DOHH2 (cell line): ENCODE results near the gene ESYT1.
"Not testable (repeated sequence)": the region's sequence is repeated elsewhere in the genome, so short reads cannot be mapped to it uniquely, and the experiment has no call there.

Experiments
- H3F3A ChIP-seq: fragments of 200-600 bp; sonication (generic), shearing (Covaris generic); 2 replicates; pipeline ENCODE4 v1.6.0; 2016; ENCODE audit warnings: antibody characterized with exemption, mild to moderate bottlenecking; ENCODE audit not compliant: control insufficient read depth, insufficient read depth
- H3K27ac ChIP-seq: fragments of 200-600 bp; sonication (generic); 2 replicates; pipeline ENCODE4 v1.5.1; 2014; ENCODE audit warnings: low read depth, mild to moderate bottlenecking, low read length, moderate library complexity
- H3K27me3 ChIP-seq: fragments of 200-600 bp; sonication (generic); 2 replicates; pipeline ENCODE4 v1.6.1; 2014; ENCODE audit warnings: mild to moderate bottlenecking, low read length, mixed read lengths; ENCODE audit not compliant: control insufficient read depth
- H3K36me3 ChIP-seq: fragments of 200-600 bp; sonication (generic); 2 replicates; pipeline ENCODE4 v1.6.1; 2014; ENCODE audit warnings: mild to moderate bottlenecking, low read length, moderate library complexity, mixed read lengths; ENCODE audit not compliant: control insufficient read depth
- H3K4me1 ChIP-seq: fragments of 200-600 bp; sonication (generic); 2 replicates; pipeline ENCODE4 v1.6.1; 2014; ENCODE audit warnings: mild to moderate bottlenecking, low read length, mixed read lengths; ENCODE audit not compliant: control insufficient read depth
- H3K4me2 ChIP-seq: fragments of 200-600 bp; sonication (generic); 2 replicates; pipeline ENCODE4 v1.6.0; 2014; ENCODE audit warnings: mild to moderate bottlenecking, low read length, moderate library complexity
- H3K4me3 ChIP-seq: fragments of 200-600 bp; sonication (generic); 2 replicates; pipeline ENCODE4 v1.5.1; 2014; ENCODE audit warnings: mild to moderate bottlenecking, low read length, mixed read lengths
- H3K79me2 ChIP-seq: fragments of 200-600 bp; sonication (generic); 2 replicates; pipeline ENCODE4 v1.6.1; 2014; ENCODE audit warnings: mild to moderate bottlenecking, low read length, mixed read lengths; ENCODE audit not compliant: control insufficient read depth
- H3K9me2 ChIP-seq: fragments of 200-600 bp; sonication (generic); replicated peaks from 2 replicates; pipeline ENCODE4 v1.6.1; 2014; ENCODE audit warnings: mild to moderate bottlenecking, low read length, mixed read lengths; ENCODE audit not compliant: control insufficient read depth
- H3K9me3 ChIP-seq: fragments of 200-600 bp; sonication (generic); 2 replicates; pipeline ENCODE4 v1.6.1; 2014; ENCODE audit warnings: antibody characterized with exemption, low read length, mixed read lengths; ENCODE audit not compliant: control insufficient read depth, insufficient read depth
- H4K20me1 ChIP-seq: fragments of 200-600 bp; sonication (generic); 2 replicates; pipeline ENCODE4 v1.6.0; 2014; ENCODE audit warnings: low read depth, mild to moderate bottlenecking, antibody characterized with exemption, low read length, moderate library complexity; ENCODE audit not compliant: control insufficient read depth, insufficient read depth
- CTCF ChIP-seq: fragments of 200-600 bp; sonication (generic); IDR thresholded peaks from one replicate; pipeline ENCODE4 v1.5.1; 2014; ENCODE audit warnings: antibody characterized with exemption, mild to moderate bottlenecking, low read depth, low read length; ENCODE audit not compliant: poor library complexity, severe bottlenecking
- EZH2phosphoT487 ChIP-seq: fragments of 200-600 bp; sonication (generic); IDR thresholded peaks from 2 replicates; pipeline ENCODE4 v1.6.1; 2017; ENCODE audit warnings: borderline replicate concordance, mild to moderate bottlenecking, antibody characterized with exemption, low read length, moderate library complexity, mixed read lengths

ESYT1 gene

DNA sequence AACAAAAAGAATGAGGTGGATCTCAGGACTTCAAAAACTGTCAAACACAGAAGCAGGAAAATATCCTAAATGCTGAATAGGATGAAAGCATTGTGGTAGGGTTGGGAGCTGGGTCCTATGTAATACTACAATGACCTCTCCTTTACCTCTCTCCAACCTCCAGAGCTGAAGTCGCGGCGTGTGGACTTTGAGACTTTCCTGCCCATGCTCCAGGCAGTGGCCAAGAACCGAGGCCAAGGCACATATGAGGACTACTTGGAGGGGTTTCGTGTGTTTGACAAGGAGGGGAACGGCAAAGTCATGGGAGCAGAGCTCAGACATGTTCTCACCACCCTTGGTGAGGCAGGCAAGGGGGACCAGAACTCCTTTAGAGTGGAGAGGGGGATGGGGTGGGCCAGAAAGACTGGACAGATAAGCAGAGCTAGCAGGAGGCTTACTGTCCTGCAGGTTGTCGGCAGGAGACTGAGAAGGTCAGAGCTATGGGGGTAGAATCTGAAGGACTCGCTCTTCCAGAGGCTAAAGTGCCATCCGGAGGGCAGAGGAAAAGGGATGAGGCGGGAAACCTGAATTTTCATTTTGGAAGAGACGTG is 27.3 kb downstream of the ESYT1 start:
- Histone ChIP-seq H3K9me2 (no peaks in the 10 kb centered on the region), H3K27ac (no peak overlapping the region), H3K36me3 (peaks cover 40% of the 10 kb centered on the region), H3K79me2 (peaks cover 57% of the 10 kb centered on the region), H3K9me3 (no peaks in the 10 kb centered on the region), H3K27me3 (no peaks in the 10 kb centered on the region), H3F3A (peaks cover 3% of the 10 kb centered on the region; the same call in 1 of the 2 replicates), H4K20me1 (peaks cover 15% of the 10 kb centered on the region), H3K4me3 (no peak overlapping the region), H3K4me1 (peaks cover 47% of the 10 kb centered on the region), H3K4me2 (no peak overlapping the region)
- no peak for TF ChIP-seq CTCF
- no peak for TF ChIP-seq EZH2phosphoT487

DNA sequence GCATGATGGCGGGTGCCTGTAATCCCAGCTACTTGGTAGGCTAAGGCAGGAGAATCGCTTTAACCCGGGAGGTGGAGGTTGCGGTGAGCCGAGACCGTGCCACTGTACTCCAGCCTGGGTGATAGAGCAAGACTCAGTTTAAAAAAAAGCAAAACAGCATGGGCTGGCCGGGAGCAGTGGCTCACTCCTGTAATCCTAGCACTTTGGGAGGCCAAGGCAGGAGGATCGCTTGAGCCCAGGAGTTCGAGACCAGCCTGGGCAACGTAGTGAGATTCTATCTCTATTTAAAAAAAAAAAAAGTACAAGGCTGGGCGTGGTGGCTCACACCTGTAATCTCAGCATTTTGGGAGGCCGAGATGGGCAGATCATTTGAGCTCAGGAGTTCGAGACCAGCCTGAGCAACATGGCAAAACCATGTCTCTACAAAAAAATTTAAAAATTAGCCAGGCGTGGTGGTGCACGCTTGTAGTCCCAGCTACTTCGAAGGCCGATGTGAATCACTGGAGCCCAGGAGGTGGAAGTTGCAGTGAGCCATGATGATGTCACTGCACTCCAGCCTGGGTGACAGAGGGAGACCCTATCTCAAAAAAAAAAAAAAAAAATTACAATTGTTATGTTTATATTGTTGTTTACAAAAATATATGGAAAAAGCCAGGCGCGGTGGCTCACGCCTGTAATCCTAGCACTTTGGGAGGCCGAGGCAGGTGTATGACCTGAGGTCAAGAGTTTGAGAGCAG is 28.6 kb downstream of the ESYT1 start:
- H3K27me3 ChIP-seq, H3K9me2 ChIP-seq, H3F3A ChIP-seq, H3K9me3 ChIP-seq: not testable (repeated sequence)
- Histone ChIP-seq H3K79me2 (peaks cover 63% of the 10 kb centered on the region), H3K4me2 (peak overlapping the region; percentile 77), H3K4me1 (peaks cover 44% of the 10 kb centered on the region), H3K36me3 (peaks cover 52% of the 10 kb centered on the region), H4K20me1 (peaks cover 15% of the 10 kb centered on the region), H3K4me3 (peak overlapping the region; percentile 82), H3K27ac (peak overlapping the region; percentile 78)

DNA sequence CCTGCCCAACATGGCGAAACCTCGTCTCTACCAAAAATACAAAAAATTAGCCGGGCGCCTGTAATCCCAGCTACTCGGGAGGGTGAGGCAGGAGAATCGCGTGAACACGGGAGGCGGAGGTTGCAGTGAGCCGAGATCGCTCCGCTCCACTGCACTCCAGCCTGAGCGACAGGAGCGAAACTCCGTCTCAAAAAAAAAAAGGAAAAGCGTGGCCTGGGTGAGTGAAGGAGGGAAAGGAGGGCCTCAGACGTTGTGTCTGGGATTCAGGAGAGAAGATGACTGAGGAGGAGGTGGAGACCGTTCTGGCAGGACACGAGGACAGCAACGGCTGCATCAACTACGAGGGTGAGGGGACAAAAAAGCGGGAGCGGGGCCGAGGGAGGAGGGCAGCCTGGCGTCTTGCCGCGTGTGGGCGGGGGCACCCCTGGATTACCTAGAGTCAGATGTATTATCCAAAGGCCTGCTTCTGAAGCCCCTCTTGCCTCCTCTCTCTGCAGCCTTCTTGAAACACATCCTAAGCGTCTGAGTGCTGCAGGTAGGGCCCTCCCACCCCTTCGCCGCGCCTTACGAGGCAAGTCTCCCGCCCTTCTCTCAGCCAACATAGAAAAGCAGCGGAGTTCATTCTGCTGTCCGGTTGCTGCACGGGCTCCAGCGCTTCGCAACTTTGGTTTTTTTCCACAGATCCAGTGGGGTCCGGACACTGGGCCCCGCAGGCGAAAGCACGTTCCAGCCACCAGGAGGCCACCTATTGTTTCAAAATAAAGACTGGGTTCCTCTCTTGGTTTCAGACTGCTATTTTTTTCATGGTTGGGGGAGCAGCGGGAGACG is 29.3 kb downstream of the ESYT1 start:
- H3K79me2 ChIP-seq: peaks cover 59% of the 10 kb centered on the region
- H4K20me1 ChIP-seq: peaks cover 15% of the 10 kb centered on the region
- no peaks in the 10 kb centered on the region for H3K9me2 ChIP-seq
- TF ChIP-seq EZH2phosphoT487 (no peak), CTCF (peak; percentile 43)
- H3K4me3 ChIP-seq: peak overlapping the region; percentile 82
- peaks cover 11% of the 10 kb centered on the region for H3F3A ChIP-seq
- no peaks in the 10 kb centered on the region for H3K9me3 ChIP-seq
- H3K4me2 ChIP-seq: peak overlapping the region; percentile 77
- H3K27ac ChIP-seq: peak overlapping the region; percentile 78
- H3K36me3 ChIP-seq: peaks cover 56% of the 10 kb centered on the region
- H3K4me1 ChIP-seq: peaks cover 46% of the 10 kb centered on the region
- no peaks in the 10 kb centered on the region for H3K27me3 ChIP-seq
